PFSK-1 (cell line): ENCODE results near the gene DRD4.

ENCODE experiments used
- FOXP2 ChIP-seq: optimal IDR thresholded peaks from 2 replicates; pipeline ENCODE3; 2011; ENCODE audit warnings: borderline replicate concordance, control low read depth, inconsistent platforms; ENCODE audit not compliant: insufficient read depth; ENCODE audit errors: extremely low read length, extremely low read depth
- POLR2AphosphoS5 ChIP-seq: IDR thresholded peaks from 2 replicates; pipeline ENCODE4 v1.6.1; 2012; ENCODE audit warnings: low read depth, mild to moderate bottlenecking, control low read depth, low read length, moderate library complexity
- REST ChIP-seq, 2 experiments: IDR thresholded peaks; 2 replicates each; pipeline versions ENCODE4 v1.6.1 to v1.8.0; 2011 to 2012; ENCODE audit warnings: low read depth in 2 of 2, low read length in 2 of 2, control low read depth in 1 of 2, inconsistent platforms in 1 of 2, mild to moderate bottlenecking in 1 of 2, moderate library complexity in 1 of 2; ENCODE audit not compliant: insufficient read depth in 1 of 2
- SIN3A ChIP-seq: IDR thresholded peaks from 2 replicates; pipeline ENCODE4 v1.6.1; 2012; ENCODE audit warnings: mild to moderate bottlenecking, low read length, moderate library complexity, borderline replicate concordance; ENCODE audit not compliant: insufficient read depth
- TAF1 ChIP-seq: IDR thresholded peaks from 2 replicates; pipeline ENCODE4 v1.6.1; 2012; ENCODE audit warnings: low read length, control low read depth, borderline replicate concordance; ENCODE audit not compliant: insufficient read depth

- no peak for TF ChIP-seq POLR2AphosphoS5
- no peak for TF ChIP-seq TAF1
- TF ChIP-seq REST (IDR thresholded peaks at IDR 0.05; ENCODE audit: insufficient read depth in 1 of 2, low read depth in 2 of 2, low read length in 2 of 2): no peak
- no peak for TF ChIP-seq FOXP2
- no peak for TF ChIP-seq SIN3A
These were observed 31.6 kb upstream of the DRD4 start for GRCh38 chr11:605286-606129.
